Mesendoderm (in vitro differentiated cells): ENCODE results near the gene PRKCB.

Experiments
- DNase-seq: peaks from one replicate; pipeline ENCODE4 v3.0.0; 2013
- H2AK5ac ChIP-seq: 2 replicates; pipeline ENCODE4 v1.6.1; 2013; ENCODE audit warnings: low read length, inconsistent platforms
- H2BK120ac ChIP-seq: 2 replicates; pipeline ENCODE4 v1.6.1; 2013; ENCODE audit warnings: low read depth, mild to moderate bottlenecking, low read length, moderate library complexity, mixed read lengths
- H2BK15ac ChIP-seq: replicated peaks from 2 replicates; pipeline ENCODE4 v1.6.1; 2013; ENCODE audit warnings: low read depth, mild to moderate bottlenecking, moderate library complexity
- H2BK5ac ChIP-seq: 2 replicates; pipeline ENCODE4 v1.6.1; 2013; ENCODE audit warnings: low read length, inconsistent platforms
- H3K18ac ChIP-seq: 2 replicates; pipeline ENCODE4 v1.6.1; 2013; ENCODE audit warnings: mild to moderate bottlenecking, low read length, mixed read lengths
- H3K23ac ChIP-seq: one replicate; pipeline ENCODE4 v1.6.1; 2013; ENCODE audit warnings: low read length
- H3K27ac ChIP-seq: 2 replicates; pipeline ENCODE4 v1.5.1; 2013; ENCODE audit warnings: low read depth, mild to moderate bottlenecking, inconsistent platforms, low read length, moderate library complexity
- H3K27me3 ChIP-seq: 2 replicates; pipeline ENCODE4 v1.6.1; 2013; ENCODE audit warnings: low read length, control low read depth, mild to moderate bottlenecking, inconsistent platforms; ENCODE audit not compliant: insufficient read depth, poor library complexity
- H3K36me3 ChIP-seq: 2 replicates; pipeline ENCODE4 v1.6.1; 2013; ENCODE audit warnings: low read length, inconsistent platforms; ENCODE audit not compliant: control insufficient read depth, insufficient read depth
- H3K4ac ChIP-seq: one replicate; pipeline ENCODE4 v1.6.1; 2013; ENCODE audit warnings: low read depth, mild to moderate bottlenecking, low read length, moderate library complexity
- H3K4me1 ChIP-seq: 2 replicates; pipeline ENCODE4 v1.6.1; 2013; ENCODE audit warnings: low read depth, low read length, inconsistent platforms; ENCODE audit not compliant: control insufficient read depth
- H3K4me2 ChIP-seq: 2 replicates; pipeline ENCODE4 v1.6.1; 2013; ENCODE audit warnings: low read length
- H3K4me3 ChIP-seq: 2 replicates; pipeline ENCODE4 v1.5.1; 2013; ENCODE audit warnings: mild to moderate bottlenecking, low read length
- H3K56ac ChIP-seq: one replicate; pipeline ENCODE4 v1.6.1; 2013; ENCODE audit warnings: low read length
- H3K79me1 ChIP-seq: 2 replicates; pipeline ENCODE4 v1.6.1; 2013; ENCODE audit warnings: low read length, inconsistent platforms
- H3K79me2 ChIP-seq: 2 replicates; pipeline ENCODE4 v1.6.1; 2013; ENCODE audit warnings: mild to moderate bottlenecking, low read length; ENCODE audit not compliant: control insufficient read depth, insufficient read depth
- H3K9ac ChIP-seq: 2 replicates; pipeline ENCODE4 v1.6.1; 2013; ENCODE audit warnings: low read length, inconsistent platforms
- H4K5ac ChIP-seq: one replicate; pipeline ENCODE4 v1.6.1; 2013; ENCODE audit warnings: low read length
- H4K8ac ChIP-seq: one replicate; pipeline ENCODE4 v1.6.1; 2013; ENCODE audit warnings: low read depth, mild to moderate bottlenecking, control low read depth, low read length, moderate library complexity
- WGBS: extraction: QIAGEN DNeasy Blood & Tissue Kit; methylation state at CpG from one replicate; pipeline ENCODE4 v1.1.7; 2013; ENCODE audit warnings: low lambda C conversion rate, missing lambda C conversion rate; ENCODE audit not compliant: insufficient coverage; ENCODE audit errors: extremely low coverage; 5-methylcytosine and 5-hydroxymethylcytosine counted together

PRKCB gene

DNA sequence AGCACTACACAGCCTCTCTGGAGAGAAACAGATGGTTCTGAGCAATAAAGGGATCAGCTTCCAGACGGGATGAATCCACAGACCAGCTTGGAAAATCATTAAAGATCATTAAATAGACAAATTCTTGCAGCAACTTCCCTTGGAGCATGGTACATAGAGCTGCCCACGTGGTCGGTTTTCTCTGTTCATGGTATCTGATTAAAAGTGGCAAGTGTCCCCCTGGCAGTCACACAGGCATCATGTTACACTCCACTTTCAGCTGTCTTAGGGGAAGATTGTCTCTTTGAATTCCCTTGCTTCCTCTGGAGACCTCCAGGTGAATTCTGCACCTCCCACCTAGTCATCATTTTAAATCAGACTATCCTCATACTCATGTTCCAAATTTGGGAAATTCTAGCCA is 328.2 kb downstream of the PRKCB start:
- H3K79me2 ChIP-seq, result no peaks in the 10 kb centered on the region
- no peaks in the 10 kb centered on the region for H3K27me3 ChIP-seq
- H3K4ac ChIP-seq, result no peak overlapping the region
- no peak overlapping the region for H2AK5ac ChIP-seq
- no peak overlapping the region for H3K9ac ChIP-seq
- H2BK120ac ChIP-seq, result no peak overlapping the region
- no peak overlapping the region for H3K4me2 ChIP-seq
- no peak overlapping the region for H3K27ac ChIP-seq
- H3K4me1 ChIP-seq, result no peaks in the 10 kb centered on the region
- H3K79me1 ChIP-seq, result no peaks in the 10 kb centered on the region
- no peak overlapping the region for H2BK5ac ChIP-seq
- H3K23ac ChIP-seq, result no peak overlapping the region
- no peak overlapping the region for H3K56ac ChIP-seq
- WGBS, result no CpG with 5 or more reads among the region's 3 CpGs
- H3K4me3 ChIP-seq, result no peak overlapping the region
- H3K18ac ChIP-seq, result no peak overlapping the region
- no peak overlapping the region for H4K8ac ChIP-seq
- no peak overlapping the region for H2BK15ac ChIP-seq
- no peak for DNase-seq
- H4K5ac ChIP-seq, result no peak overlapping the region
- H3K36me3 ChIP-seq, result no peaks in the 10 kb centered on the region

DNA sequence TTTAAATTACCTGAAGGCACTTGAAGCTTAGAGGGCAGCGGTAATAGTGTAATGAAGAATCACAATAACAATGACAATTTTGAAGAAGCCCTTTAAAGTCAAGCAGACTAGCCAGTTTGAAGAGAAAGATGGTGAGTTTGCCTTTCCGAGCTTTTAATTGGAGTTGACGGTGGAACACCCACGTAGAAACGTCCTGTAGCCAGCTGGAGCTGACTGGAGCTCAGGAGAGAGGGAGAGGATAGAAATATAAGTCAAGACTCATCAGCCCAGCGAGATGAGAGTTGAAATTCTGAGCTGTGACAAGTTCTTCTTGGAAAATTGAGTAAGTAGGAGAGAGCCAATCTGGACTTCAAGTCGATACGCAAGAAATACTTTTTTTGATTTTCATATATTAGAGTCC is 328.6 kb downstream of the PRKCB start:
- Histone ChIP-seq H3K27ac (no peak overlapping the region), H2BK120ac (no peak overlapping the region), H3K4me1 (no peaks in the 10 kb centered on the region), H3K4me3 (no peak overlapping the region), H4K8ac (no peak overlapping the region), H2AK5ac (no peak overlapping the region), H3K79me1 (no peaks in the 10 kb centered on the region), H3K9ac (no peak overlapping the region), H2BK15ac (no peak overlapping the region), H3K18ac (no peak overlapping the region), H3K23ac (no peak overlapping the region), H3K4ac (no peak overlapping the region), H2BK5ac (no peak overlapping the region), H4K5ac (no peak overlapping the region), H3K4me2 (no peak overlapping the region), H3K36me3 (no peaks in the 10 kb centered on the region), H3K56ac (no peak overlapping the region), H3K27me3 (no peaks in the 10 kb centered on the region), H3K79me2 (no peaks in the 10 kb centered on the region)
- WGBS, result no CpG with 5 or more reads among the region's 8 CpGs
- no peak for DNase-seq

GRCh38 chr16:24165273-24165672 is 329.5 kb downstream of the PRKCB start:
- Histone ChIP-seq H2BK5ac (no peak overlapping the region), H3K36me3 (no peaks in the 10 kb centered on the region), H3K27me3 (no peaks in the 10 kb centered on the region), H3K79me1 (no peaks in the 10 kb centered on the region), H3K23ac (no peak overlapping the region), H2BK15ac (no peak overlapping the region), H2AK5ac (no peak overlapping the region), H3K4ac (no peak overlapping the region), H3K56ac (no peak overlapping the region), H2BK120ac (no peak overlapping the region), H3K18ac (no peak overlapping the region), H4K5ac (no peak overlapping the region), H3K4me3 (no peak overlapping the region), H3K4me1 (no peaks in the 10 kb centered on the region), H3K79me2 (no peaks in the 10 kb centered on the region), H3K9ac (no peak overlapping the region), H3K4me2 (no peak overlapping the region), H4K8ac (no peak overlapping the region), H3K27ac (no peak overlapping the region)
- DNase-seq, result no peak
- no CpG with 5 or more reads among the region's 3 CpGs for WGBS

GRCh38 chr16:24166661-24167528 is 331.1 kb downstream of the PRKCB start:
- Histone ChIP-seq H3K36me3 (no peaks in the 10 kb centered on the region), H2BK15ac (no peak overlapping the region), H3K56ac (no peak overlapping the region), H3K18ac (no peak overlapping the region), H3K9ac (no peak overlapping the region), H3K4me2 (no peak overlapping the region), H3K27me3 (no peaks in the 10 kb centered on the region), H2AK5ac (no peak overlapping the region), H3K4me1 (no peaks in the 10 kb centered on the region), H4K8ac (no peak overlapping the region), H2BK120ac (no peak overlapping the region), H2BK5ac (no peak overlapping the region), H3K4ac (no peak overlapping the region), H3K23ac (no peak overlapping the region), H3K27ac (no peak overlapping the region), H3K79me1 (no peaks in the 10 kb centered on the region), H3K4me3 (no peak overlapping the region), H3K79me2 (no peaks in the 10 kb centered on the region), H4K5ac (no peak overlapping the region)
- no peak for DNase-seq
- no CpG with 5 or more reads among the region's 9 CpGs for WGBS

DNA sequence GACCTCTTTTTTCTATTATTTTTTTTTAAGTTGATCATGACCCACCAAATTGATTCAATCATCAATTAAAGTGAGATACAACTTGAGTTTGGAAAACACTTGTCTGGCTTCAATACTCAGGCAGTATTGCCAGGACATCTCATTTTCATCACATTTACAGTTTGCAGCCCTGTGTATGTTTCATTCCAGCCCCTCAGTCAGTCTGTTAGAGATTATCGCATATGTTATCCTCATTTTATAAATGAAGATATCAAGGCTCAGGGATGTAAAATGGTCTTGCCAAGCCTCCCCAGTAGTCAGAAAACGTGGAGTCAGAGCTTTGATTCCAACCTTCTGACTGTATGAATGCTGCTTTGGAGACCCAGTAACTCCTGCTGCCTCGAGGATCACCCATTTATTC is 333.1 kb downstream of the PRKCB start:
- H3K23ac ChIP-seq, result no peak overlapping the region
- H3K4me3 ChIP-seq, result no peak overlapping the region
- H4K5ac ChIP-seq, result no peak overlapping the region
- no peaks in the 10 kb centered on the region for H3K79me2 ChIP-seq
- H3K4ac ChIP-seq, result no peak overlapping the region
- H3K56ac ChIP-seq, result no peak overlapping the region
- H2AK5ac ChIP-seq, result no peak overlapping the region
- WGBS, result no CpG with 5 or more reads among the region's 3 CpGs
- H3K18ac ChIP-seq, result no peak overlapping the region
- H3K9ac ChIP-seq, result no peak overlapping the region
- H3K36me3 ChIP-seq, result no peaks in the 10 kb centered on the region
- H3K79me1 ChIP-seq, result no peaks in the 10 kb centered on the region
- no peak overlapping the region for H2BK120ac ChIP-seq
- no peaks in the 10 kb centered on the region for H3K27me3 ChIP-seq
- no peaks in the 10 kb centered on the region for H3K4me1 ChIP-seq
- no peak overlapping the region for H2BK5ac ChIP-seq
- H3K27ac ChIP-seq, result no peak overlapping the region
- DNase-seq, result no peak
- H2BK15ac ChIP-seq, result no peak overlapping the region
- no peak overlapping the region for H4K8ac ChIP-seq
- H3K4me2 ChIP-seq, result no peak overlapping the region

DNA sequence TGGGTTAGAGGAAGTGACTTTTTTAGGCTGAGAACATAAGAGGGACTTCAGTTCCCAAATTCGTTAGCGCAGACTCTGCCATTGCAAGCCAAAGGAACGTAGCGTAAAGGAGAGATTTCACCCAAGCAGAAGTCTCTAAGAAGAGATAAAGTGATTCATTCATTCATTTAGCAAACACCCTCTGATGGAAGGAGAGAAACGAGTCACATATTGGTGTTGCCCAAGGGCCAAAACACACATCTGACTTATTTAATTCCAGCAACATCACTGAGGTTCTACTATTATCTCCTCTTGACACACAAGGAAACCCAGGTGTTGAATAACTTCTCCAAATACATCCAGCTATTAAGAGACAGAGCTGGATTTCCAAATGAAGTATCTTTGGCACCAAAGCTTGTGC is 334.6 kb downstream of the PRKCB start:
- Histone ChIP-seq H2BK120ac (no peak overlapping the region), H3K27me3 (no peaks in the 10 kb centered on the region), H3K9ac (no peak overlapping the region), H3K18ac (no peak overlapping the region), H3K4ac (no peak overlapping the region), H3K79me1 (no peaks in the 10 kb centered on the region), H3K4me2 (no peak overlapping the region), H2BK5ac (no peak overlapping the region), H3K23ac (no peak overlapping the region), H2BK15ac (no peak overlapping the region), H3K4me1 (no peaks in the 10 kb centered on the region), H3K56ac (no peak overlapping the region), H2AK5ac (no peak overlapping the region), H4K5ac (no peak overlapping the region), H3K4me3 (no peak overlapping the region), H3K27ac (no peak overlapping the region), H3K79me2 (no peaks in the 10 kb centered on the region), H4K8ac (no peak overlapping the region), H3K36me3 (no peaks in the 10 kb centered on the region)
- DNase-seq, result no peak
- WGBS, result no CpG with 5 or more reads among the region's 5 CpGs
